ENCODE results near the gene LEF1. TPM values are rescaled to one million over a fixed set of nuclear protein-coding genes. Genes with fewer than 3 reads are reported as not detected.

LEF1 gene
- total RNA-seq, 4 donors from 2014 or later: 2.2 to 8.3 (median 3.7) TPM

GRCh38 chr4:107999932-108000539 is 168.7 kb downstream of the LEF1 start:
- no peak for ATAC-seq (ENCODE audit: low FRiP score)
- TF ChIP-seq CTCF (IDR thresholded peaks at IDR 0.05): no peak
- no peak for DNase-seq (ENCODE audit: low spot score)

- DNase-seq (ENCODE audit: low spot score) (no peak), ATAC-seq (ENCODE audit: low FRiP score) (no peak)
- TF ChIP-seq CTCF (IDR thresholded peaks at IDR 0.05): no peak
Observed at GRCh38 chr4:107997794-107998193, 170.9 kb downstream of the LEF1 start.

Other genes with a start within 250 kb of the LEF1 start
- 10 to 100 TPM in 3 of 4 donors, 1 to 10 TPM in 1; 9.2 to 15.6 (median 14.4) TPM for gene CYP2U1, start 237.4 kb downstream of the LEF1 start, total RNA-seq
- 100 to 1,000 TPM in 3 of 4 donors, 10 to 100 TPM in 1; 80.2 to 154 (median 119) TPM for gene HADH, start 179.0 kb downstream of the LEF1 start, total RNA-seq